ENCODE measurements around the gene STAB2.

STAB2 gene

DNA sequence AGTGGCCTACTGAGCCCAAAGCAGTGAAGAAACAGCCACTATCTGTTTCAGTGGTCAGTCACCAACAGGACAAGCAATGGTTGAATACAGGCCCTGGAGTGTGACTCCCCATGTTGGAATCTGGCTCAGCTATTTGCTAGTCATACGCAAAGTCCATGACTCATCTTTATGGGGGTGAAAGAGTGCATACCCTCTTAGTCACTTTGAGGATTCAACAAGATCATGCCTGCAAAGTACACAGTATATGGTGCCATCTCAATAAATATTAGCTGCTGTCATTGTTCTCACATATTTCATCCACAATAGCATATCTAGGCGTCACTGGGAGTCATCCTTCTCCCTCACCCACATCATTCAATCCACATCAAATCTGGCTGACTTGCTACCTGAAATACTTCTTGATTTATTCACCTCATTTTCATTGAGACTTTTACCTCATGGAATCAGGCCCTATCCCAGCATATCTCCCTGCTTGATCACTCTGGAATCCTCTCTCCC is 26.4 kb upstream of the STAB2 start:
- H3K9ac ChIP-seq (ENCODE audit: low read length) = no peak overlapping the region
- H3K27me3 ChIP-seq (ENCODE audit: control insufficient read depth, insufficient read depth, low read length) = peaks cover 2% of the 10 kb centered on the region
- no peaks in the 10 kb centered on the region for H3K4me1 ChIP-seq (ENCODE audit: control insufficient read depth, insufficient read depth, low read length)
- H3K36me3 ChIP-seq (ENCODE audit: control insufficient read depth, insufficient read depth, low read length) = no peaks in the 10 kb centered on the region
- no peak overlapping the region for H3K27ac ChIP-seq (ENCODE audit: low read depth, low read length)
- no peak overlapping the region for H3K4me3 ChIP-seq (ENCODE audit: low read length)

DNA sequence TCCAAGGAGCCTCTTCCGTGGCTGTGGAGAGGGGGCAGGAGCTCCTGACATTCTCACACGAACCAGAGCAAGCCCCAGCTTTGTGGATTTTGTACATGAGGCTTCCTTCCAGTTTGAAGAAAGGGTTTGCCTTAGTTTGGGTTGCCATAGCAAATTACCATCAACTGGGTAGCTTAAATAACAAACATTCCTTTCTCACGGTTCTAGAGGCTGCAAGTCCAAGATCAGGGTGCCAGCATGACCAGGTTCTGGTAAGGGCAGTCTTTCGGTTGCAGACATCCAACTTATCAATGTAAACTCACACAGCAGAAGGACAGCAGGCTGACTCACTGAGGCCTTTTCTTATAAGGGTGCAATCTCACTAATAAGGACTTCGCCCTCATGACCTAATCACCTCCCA is 25.9 kb upstream of the STAB2 start:
- Histone ChIP-seq H3K4me3 (ENCODE audit: low read length) (no peak overlapping the region), H3K27ac (ENCODE audit: low read depth, low read length) (no peak overlapping the region), H3K27me3 (ENCODE audit: control insufficient read depth, insufficient read depth, low read length) (peaks cover 2% of the 10 kb centered on the region)

DNA sequence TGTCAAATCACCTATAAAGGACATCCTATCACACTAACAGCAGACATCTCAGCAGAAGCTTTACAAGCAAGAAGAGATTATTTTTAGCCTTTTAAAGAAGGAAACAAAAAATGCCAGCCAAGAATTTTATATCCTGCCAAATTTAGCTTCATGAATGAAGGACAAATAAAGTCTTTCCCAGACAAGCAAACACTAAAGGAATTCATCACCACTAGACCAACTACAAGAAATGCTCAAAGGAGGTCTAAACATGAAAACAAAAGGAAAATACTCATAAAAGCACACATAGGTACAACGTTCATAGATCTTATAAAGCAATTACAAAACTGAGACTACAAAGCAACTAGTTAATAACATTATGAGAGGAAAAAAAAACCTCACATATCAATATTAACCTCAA is 20.7 kb upstream of the STAB2 start:
- H3K9ac ChIP-seq (ENCODE audit: low read length) = no peak overlapping the region
- H3K27ac ChIP-seq (ENCODE audit: low read depth, low read length) = no peak overlapping the region
- H3K27me3 ChIP-seq (ENCODE audit: control insufficient read depth, insufficient read depth, low read length) = peaks cover 2% of the 10 kb centered on the region
- no peaks in the 10 kb centered on the region for H3K4me1 ChIP-seq (ENCODE audit: control insufficient read depth, insufficient read depth, low read length)
- H3K36me3 ChIP-seq (ENCODE audit: control insufficient read depth, insufficient read depth, low read length) = no peaks in the 10 kb centered on the region
- no peak overlapping the region for H3K4me3 ChIP-seq (ENCODE audit: low read length)

More for the DNA sequence above, 25.9 kb upstream of the STAB2 start:
- Histone ChIP-seq H3K9ac (ENCODE audit: low read length) (no peak overlapping the region), H3K4me1 (ENCODE audit: control insufficient read depth, insufficient read depth, low read length) (no peaks in the 10 kb centered on the region), H3K36me3 (ENCODE audit: control insufficient read depth, insufficient read depth, low read length) (no peaks in the 10 kb centered on the region)

DNA sequence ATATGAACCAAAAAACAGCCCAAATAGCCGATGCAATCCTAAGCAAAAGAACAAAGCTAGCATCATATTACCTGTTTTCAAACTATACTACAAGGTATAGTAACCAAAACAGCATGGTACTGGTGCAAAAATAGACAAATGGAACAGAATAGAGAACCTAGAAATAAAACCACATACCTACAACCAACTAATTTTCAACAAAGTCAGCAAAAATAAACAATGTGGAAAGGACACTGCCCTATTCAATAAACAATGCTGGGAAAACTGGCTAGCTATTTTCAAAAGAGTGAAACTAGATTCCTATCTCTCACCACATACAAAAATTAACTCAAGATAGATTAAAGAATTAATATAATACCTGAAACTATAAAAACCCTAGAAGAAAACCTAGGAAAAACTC is 17.8 kb upstream of the STAB2 start:
- peaks cover 2% of the 10 kb centered on the region for H3K4me1 ChIP-seq (ENCODE audit: control insufficient read depth, insufficient read depth, low read length)
- H3K9ac ChIP-seq (ENCODE audit: low read length) = no peak overlapping the region
- peaks cover 2% of the 10 kb centered on the region for H3K27me3 ChIP-seq (ENCODE audit: control insufficient read depth, insufficient read depth, low read length)
- no peak overlapping the region for H3K4me3 ChIP-seq (ENCODE audit: low read length)
- H3K36me3 ChIP-seq (ENCODE audit: control insufficient read depth, insufficient read depth, low read length) = no peaks in the 10 kb centered on the region
- H3K27ac ChIP-seq (ENCODE audit: low read depth, low read length) = no peak overlapping the region

DNA sequence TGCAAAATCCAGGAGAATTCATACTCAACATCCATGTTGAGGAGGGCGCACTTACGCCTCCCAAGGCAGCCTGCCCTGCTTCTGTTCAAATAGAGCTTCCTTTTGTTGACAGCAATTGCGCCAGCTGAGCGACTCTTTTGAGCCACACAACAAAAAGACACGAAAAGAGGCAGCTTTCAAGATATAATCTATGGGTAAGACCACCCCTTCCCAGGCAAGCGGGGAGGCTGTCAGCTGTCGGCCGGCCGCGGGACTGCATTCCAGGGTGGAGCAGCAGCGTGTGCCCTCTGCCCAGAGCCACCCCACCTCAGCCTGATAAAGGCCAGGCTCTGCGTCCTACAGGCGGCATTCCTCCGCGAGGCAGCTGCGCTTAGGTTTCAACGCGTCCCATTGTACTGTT is 15.8 kb upstream of the STAB2 start:
- H3K27me3 ChIP-seq (ENCODE audit: control insufficient read depth, insufficient read depth, low read length) = no peaks in the 10 kb centered on the region
- peaks cover 4% of the 10 kb centered on the region for H3K4me1 ChIP-seq (ENCODE audit: control insufficient read depth, insufficient read depth, low read length)
- H3K4me3 ChIP-seq (ENCODE audit: low read length) = peak overlapping the region; percentile 41
- no peak overlapping the region for H3K27ac ChIP-seq (ENCODE audit: low read depth, low read length)
- H3K9ac ChIP-seq (ENCODE audit: low read length) = no peak overlapping the region
- no peaks in the 10 kb centered on the region for H3K36me3 ChIP-seq (ENCODE audit: control insufficient read depth, insufficient read depth, low read length)

DNA sequence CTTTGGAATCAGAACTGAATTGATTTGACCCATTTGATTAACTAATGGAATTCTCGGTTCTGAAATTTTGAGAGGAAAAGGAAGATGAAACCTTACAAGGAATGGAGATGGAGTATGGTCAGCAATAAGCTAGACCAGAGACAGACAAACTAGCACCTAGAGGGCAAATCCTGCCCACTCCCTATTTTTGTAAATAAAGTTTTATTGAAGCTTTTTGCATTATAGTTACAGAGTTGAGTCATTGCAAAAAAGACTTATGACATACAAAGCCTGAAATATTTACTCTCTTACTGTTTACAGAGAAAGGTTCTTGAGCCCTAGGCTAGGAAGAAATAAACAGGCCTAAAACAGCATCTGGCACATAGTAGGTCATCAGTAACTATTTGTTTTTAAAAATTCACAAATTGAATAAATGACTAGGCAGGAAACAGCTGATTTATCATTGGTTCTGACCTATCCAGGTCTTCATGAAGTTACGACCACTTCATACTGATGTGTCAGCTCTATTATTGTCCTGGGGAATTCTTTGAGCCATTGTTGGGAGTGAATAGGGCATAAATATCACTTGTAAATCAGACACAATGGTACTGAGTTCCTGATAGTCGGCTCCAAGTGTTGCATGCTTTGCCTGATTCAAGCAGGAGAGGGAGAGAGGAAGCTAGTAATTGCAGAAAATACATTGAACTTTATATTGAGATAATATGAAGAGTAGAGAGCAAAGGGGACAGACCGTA is 14.6 kb upstream of the STAB2 start:
- H3K9ac ChIP-seq (ENCODE audit: low read length) = no peak overlapping the region
- peaks cover 4% of the 10 kb centered on the region for H3K4me1 ChIP-seq (ENCODE audit: control insufficient read depth, insufficient read depth, low read length)
- H3K27ac ChIP-seq (ENCODE audit: low read depth, low read length) = no peak overlapping the region
- H3K27me3 ChIP-seq (ENCODE audit: control insufficient read depth, insufficient read depth, low read length) = no peaks in the 10 kb centered on the region
- H3K36me3 ChIP-seq (ENCODE audit: control insufficient read depth, insufficient read depth, low read length) = no peaks in the 10 kb centered on the region
- no peak overlapping the region for H3K4me3 ChIP-seq (ENCODE audit: low read length)

DNA sequence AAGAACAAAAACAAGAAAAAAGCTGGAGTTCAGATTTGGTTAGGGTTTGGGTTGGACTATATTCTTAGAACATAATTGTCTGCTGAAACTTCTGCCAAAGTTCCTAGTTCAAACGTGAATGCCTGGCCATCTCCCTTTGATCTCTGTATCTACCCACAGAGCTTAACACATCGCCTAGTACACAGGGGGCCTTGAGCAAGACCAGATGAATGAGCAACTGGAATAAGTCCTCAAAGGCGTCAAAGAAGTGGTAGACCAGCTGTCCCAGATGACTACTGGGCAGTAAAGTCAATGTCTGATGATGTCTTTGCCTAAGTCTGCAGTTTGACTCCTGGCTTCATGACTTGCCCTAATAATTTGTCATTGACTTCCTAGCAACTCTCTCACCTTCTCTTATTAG is 13.9 kb upstream of the STAB2 start:
- Histone ChIP-seq H3K4me3 (ENCODE audit: low read length) (no peak overlapping the region), H3K4me1 (ENCODE audit: control insufficient read depth, insufficient read depth, low read length) (peaks cover 4% of the 10 kb centered on the region), H3K36me3 (ENCODE audit: control insufficient read depth, insufficient read depth, low read length) (no peaks in the 10 kb centered on the region), H3K27ac (ENCODE audit: low read depth, low read length) (no peak overlapping the region), H3K27me3 (ENCODE audit: control insufficient read depth, insufficient read depth, low read length) (no peaks in the 10 kb centered on the region), H3K9ac (ENCODE audit: low read length) (no peak overlapping the region)

DNA sequence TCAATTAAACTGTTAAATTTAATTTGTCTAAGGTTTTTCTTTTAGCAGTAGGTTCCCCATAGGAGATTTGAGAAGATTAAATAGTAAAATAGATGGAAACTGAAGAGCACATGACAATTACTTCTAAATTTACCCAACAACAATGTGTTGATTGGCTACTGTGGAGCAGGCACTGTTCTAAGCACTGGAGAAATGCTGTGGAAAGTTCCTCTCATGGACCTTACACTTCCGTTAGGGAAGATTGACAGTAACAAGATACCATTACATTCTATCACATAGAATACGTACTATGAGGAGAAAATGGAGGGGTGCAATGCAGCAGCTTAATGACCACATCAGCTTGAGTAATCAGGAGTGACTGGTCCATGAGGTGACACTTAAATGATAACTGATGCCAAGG is 8.1 kb upstream of the STAB2 start:
- no peak overlapping the region for H3K4me3 ChIP-seq (ENCODE audit: low read length)

DNA sequence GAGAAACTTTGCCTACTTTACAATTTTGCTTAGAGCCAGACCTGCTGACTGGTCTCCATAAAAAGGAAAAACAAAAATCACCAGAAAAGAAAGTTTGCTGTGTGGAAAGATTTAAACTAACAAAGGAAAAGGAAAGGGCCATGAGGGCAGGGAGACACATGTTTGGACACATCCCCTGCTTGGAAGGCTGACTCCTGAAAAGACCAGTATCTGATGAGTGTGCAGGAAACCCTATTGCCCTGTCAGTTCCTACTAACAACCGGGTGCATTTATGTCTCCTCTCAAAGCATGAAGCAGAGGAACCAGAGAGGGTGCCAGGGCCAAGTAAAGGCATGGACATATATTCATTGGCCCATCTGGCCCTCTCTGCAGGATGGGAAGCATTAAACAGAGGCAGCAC is 7.0 kb upstream of the STAB2 start:
- H3K4me3 ChIP-seq (ENCODE audit: low read length) = no peak overlapping the region
- H3K27ac ChIP-seq (ENCODE audit: low read depth, low read length) = no peak overlapping the region
- H3K9ac ChIP-seq (ENCODE audit: low read length) = no peak overlapping the region
- H3K36me3 ChIP-seq (ENCODE audit: control insufficient read depth, insufficient read depth, low read length) = no peaks in the 10 kb centered on the region
- peaks cover 2% of the 10 kb centered on the region for H3K4me1 ChIP-seq (ENCODE audit: control insufficient read depth, insufficient read depth, low read length)
- H3K27me3 ChIP-seq (ENCODE audit: control insufficient read depth, insufficient read depth, low read length) = peaks cover 2% of the 10 kb centered on the region

More for the DNA sequence above, 8.1 kb upstream of the STAB2 start:
- Histone ChIP-seq H3K27me3 (ENCODE audit: control insufficient read depth, insufficient read depth, low read length) (peaks cover 2% of the 10 kb centered on the region), H3K36me3 (ENCODE audit: control insufficient read depth, insufficient read depth, low read length) (no peaks in the 10 kb centered on the region), H3K4me1 (ENCODE audit: control insufficient read depth, insufficient read depth, low read length) (peaks cover 3% of the 10 kb centered on the region), H3K27ac (ENCODE audit: low read depth, low read length) (no peak overlapping the region), H3K9ac (ENCODE audit: low read length) (no peak overlapping the region)

DNA sequence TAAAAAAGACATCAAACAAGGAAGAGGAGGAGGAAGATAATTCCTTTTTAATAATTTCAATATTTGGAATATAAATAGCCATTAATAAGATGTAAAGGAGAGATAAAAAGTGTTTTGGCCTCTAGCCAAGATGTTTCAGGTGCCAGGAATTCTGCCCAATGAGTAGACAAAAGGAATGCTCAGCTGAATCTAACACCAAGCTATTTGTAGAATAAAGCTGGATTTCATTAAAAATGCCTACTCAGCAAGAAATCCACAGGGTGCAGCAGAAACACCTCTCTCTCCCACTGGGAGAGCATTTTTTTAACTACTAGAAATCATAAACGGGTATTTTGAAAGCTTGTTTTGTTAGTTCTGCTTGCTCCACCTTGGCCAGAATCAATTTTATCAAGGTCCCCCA is 4.1 kb upstream of the STAB2 start:
- Histone ChIP-seq H3K9ac (ENCODE audit: low read length) (no peak overlapping the region), H3K27me3 (ENCODE audit: control insufficient read depth, insufficient read depth, low read length) (peaks cover 2% of the 10 kb centered on the region), H3K4me1 (ENCODE audit: control insufficient read depth, insufficient read depth, low read length) (no peaks in the 10 kb centered on the region), H3K27ac (ENCODE audit: low read depth, low read length) (no peak overlapping the region), H3K4me3 (ENCODE audit: low read length) (no peak overlapping the region), H3K36me3 (ENCODE audit: control insufficient read depth, insufficient read depth, low read length) (no peaks in the 10 kb centered on the region)

DNA sequence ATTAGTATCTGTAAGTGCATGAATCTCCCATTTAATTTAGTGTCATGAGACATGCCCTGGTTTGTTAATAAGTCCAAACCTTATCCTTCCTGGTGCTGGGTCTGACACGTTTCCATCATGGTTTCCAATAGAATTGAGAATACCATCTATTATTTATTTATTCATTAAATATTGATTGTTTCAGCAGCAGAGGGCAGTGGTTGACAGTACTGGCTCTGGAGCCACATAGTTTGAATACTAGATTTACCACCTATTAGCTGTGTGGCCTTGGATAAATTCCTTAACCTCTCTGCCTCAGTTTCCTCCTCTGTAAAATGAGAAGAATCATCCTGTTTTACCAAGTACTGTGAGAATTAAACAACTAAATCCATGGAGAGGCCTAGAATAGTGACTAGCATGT is 941 bp upstream of the STAB2 start:
- Histone ChIP-seq H3K27me3 (ENCODE audit: control insufficient read depth, insufficient read depth, low read length) (no peaks in the 10 kb centered on the region), H3K4me3 (ENCODE audit: low read length) (no peak overlapping the region), H3K27ac (ENCODE audit: low read depth, low read length) (no peak overlapping the region), H3K4me1 (ENCODE audit: control insufficient read depth, insufficient read depth, low read length) (no peaks in the 10 kb centered on the region), H3K9ac (ENCODE audit: low read length) (no peak overlapping the region), H3K36me3 (ENCODE audit: control insufficient read depth, insufficient read depth, low read length) (no peaks in the 10 kb centered on the region)

DNA sequence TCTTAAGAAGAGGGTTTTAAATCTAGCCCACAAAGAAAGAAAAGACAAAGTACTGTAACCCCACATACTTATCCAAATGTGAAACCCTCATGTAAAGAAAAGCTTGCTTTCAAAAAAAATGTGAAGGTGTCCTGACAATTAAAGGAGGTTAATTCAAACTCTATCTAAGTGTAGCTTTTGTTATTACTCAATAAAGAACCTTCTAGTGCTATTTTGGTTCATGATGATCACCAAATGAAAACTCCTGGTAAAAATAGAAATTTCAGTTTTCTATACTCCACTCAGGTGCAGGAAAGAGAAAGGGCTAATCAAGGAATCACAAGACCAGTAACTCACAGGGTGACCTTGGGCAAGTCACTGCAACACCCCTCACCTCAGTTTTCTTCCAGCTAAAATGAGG is 1.6 kb downstream of the STAB2 start:
- no peak overlapping the region for H3K9ac ChIP-seq (ENCODE audit: low read length)
- no peaks in the 10 kb centered on the region for H3K27me3 ChIP-seq (ENCODE audit: control insufficient read depth, insufficient read depth, low read length)
- no peak overlapping the region for H3K27ac ChIP-seq (ENCODE audit: low read depth, low read length)
- H3K36me3 ChIP-seq (ENCODE audit: control insufficient read depth, insufficient read depth, low read length) = no peaks in the 10 kb centered on the region
- H3K4me3 ChIP-seq (ENCODE audit: low read length) = no peak overlapping the region
- no peaks in the 10 kb centered on the region for H3K4me1 ChIP-seq (ENCODE audit: control insufficient read depth, insufficient read depth, low read length)

DNA sequence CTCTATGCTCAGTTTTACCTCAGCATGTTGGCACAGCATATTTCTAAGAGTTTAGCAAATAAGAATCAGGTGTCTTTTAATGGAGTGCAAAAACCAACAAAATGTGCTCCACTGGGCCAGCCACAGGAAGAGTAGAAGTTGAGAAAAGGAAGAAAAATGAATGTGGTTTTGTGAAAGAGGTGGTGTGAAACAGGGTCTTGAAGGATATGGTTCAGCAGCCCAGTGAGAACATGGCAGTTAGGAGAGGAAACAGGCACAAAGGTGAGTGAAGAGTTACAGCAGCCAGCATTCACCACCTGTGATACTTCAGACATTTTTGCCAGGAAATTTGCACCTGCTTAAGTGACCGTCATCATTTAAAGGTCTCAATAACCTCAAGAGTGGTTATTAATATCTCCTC is 2.4 kb downstream of the STAB2 start:
- Histone ChIP-seq H3K27ac (ENCODE audit: low read depth, low read length) (no peak overlapping the region), H3K4me3 (ENCODE audit: low read length) (no peak overlapping the region), H3K36me3 (ENCODE audit: control insufficient read depth, insufficient read depth, low read length) (no peaks in the 10 kb centered on the region), H3K9ac (ENCODE audit: low read length) (no peak overlapping the region), H3K4me1 (ENCODE audit: control insufficient read depth, insufficient read depth, low read length) (no peaks in the 10 kb centered on the region), H3K27me3 (ENCODE audit: control insufficient read depth, insufficient read depth, low read length) (no peaks in the 10 kb centered on the region)

All from rectal smooth muscle tissue (tissue), 1 donor.